MM.1S (cell line): ENCODE measurements around the gene PDCD5.

Experiments used
- DNase-seq: peaks from one replicate; pipeline ENCODE4 v3.0.0-alpha.2; 2015
- H2AFZ ChIP-seq: fragments of 300-600 bp; sonication (generic); 2 replicates; pipeline ENCODE4 v1.6.0; 2016; ENCODE audit warnings: antibody characterized with exemption, low read length
- H3F3A ChIP-seq: fragments of 300-600 bp; sonication (generic); 2 replicates; pipeline ENCODE4 v1.6.1; 2016; ENCODE audit warnings: mild to moderate bottlenecking, antibody characterized with exemption, low read length, moderate library complexity, mixed read lengths; ENCODE audit not compliant: insufficient read depth
- H3K27ac ChIP-seq: fragments of 300-600 bp; sonication (generic); 2 replicates; pipeline ENCODE4 v1.5.1; 2016; ENCODE audit warnings: mild to moderate bottlenecking, low read length
- H3K27me3 ChIP-seq: fragments of 300-600 bp; sonication (generic); replicated peaks from 2 replicates; pipeline ENCODE4 v1.6.0; 2016; ENCODE audit warnings: low read length; ENCODE audit not compliant: insufficient read depth
- H3K36me3 ChIP-seq: fragments of 300-600 bp; sonication (generic); replicated peaks from 2 replicates; pipeline ENCODE4 v1.6.1; 2016; ENCODE audit warnings: mild to moderate bottlenecking, low read length, mixed read lengths; ENCODE audit not compliant: insufficient read depth
- H3K4me1 ChIP-seq: fragments of 300-600 bp; sonication (generic); 2 replicates; pipeline ENCODE4 v1.6.1; 2016; ENCODE audit warnings: low read length, mixed read lengths
- H3K4me2 ChIP-seq: fragments of 300-600 bp; sonication (generic); 2 replicates; pipeline ENCODE4 v1.6.0; 2016; ENCODE audit warnings: low read depth, low read length
- H3K4me3 ChIP-seq: fragments of 300-600 bp; sonication (generic); 2 replicates; pipeline ENCODE4 v1.5.1; 2016; ENCODE audit warnings: low read length, mixed read lengths
- H3K79me2 ChIP-seq: fragments of 300-600 bp; sonication (generic); 2 replicates; pipeline ENCODE4 v1.6.1; 2016; ENCODE audit warnings: mixed run types, low read length, mixed read lengths
- H3K9ac ChIP-seq: fragments of 300-600 bp; sonication (generic); 2 replicates; pipeline ENCODE4 v1.6.1; 2016; ENCODE audit warnings: low read length, mixed read lengths
- H3K9me2 ChIP-seq: fragments of 300-600 bp; sonication (generic); replicated peaks from 2 replicates; pipeline ENCODE4 v1.6.1; 2016; ENCODE audit warnings: mild to moderate bottlenecking, low read length, mixed read lengths; ENCODE audit not compliant: insufficient read depth
- H3K9me3 ChIP-seq: fragments of 300-600 bp; sonication (generic); replicated peaks from 2 replicates; pipeline ENCODE4 v1.6.1; 2016; ENCODE audit warnings: mild to moderate bottlenecking, low read length, mixed read lengths; ENCODE audit not compliant: insufficient read depth
- H4K20me1 ChIP-seq: fragments of 300-600 bp; sonication (generic); 2 replicates; pipeline ENCODE4 v1.6.1; 2016; ENCODE audit warnings: mild to moderate bottlenecking, low read length, moderate library complexity, mixed read lengths; ENCODE audit not compliant: insufficient read depth
- CTCF ChIP-seq: fragments of 300-600 bp; sonication (generic); IDR thresholded peaks from 2 replicates; pipeline ENCODE4 v1.5.1; 2016; ENCODE audit warnings: antibody characterized with exemption, low read length, mixed read lengths
- EZH2 ChIP-seq: fragments of 300-600 bp; sonication (generic); optimal IDR thresholded peaks from 2 replicates; pipeline ENCODE3; 2017; ENCODE audit warnings: low read depth, mild to moderate bottlenecking, antibody characterized with exemption, low read length, mixed read lengths
- EZH2phosphoT487 ChIP-seq: fragments of 300-600 bp; sonication (generic); IDR thresholded peaks from 2 replicates; pipeline ENCODE4 v1.6.1; 2018; ENCODE audit warnings: antibody characterized with exemption, low read length

PDCD5 gene

GRCh38 chr19:32624410-32624809 is 43.4 kb downstream of the PDCD5 start:
- H3K79me2 ChIP-seq = no peaks in the 10 kb centered on the region
- no peaks in the 10 kb centered on the region for H3K9me2 ChIP-seq
- no peak overlapping the region for H3K4me2 ChIP-seq
- no peak for DNase-seq
- H3F3A ChIP-seq = no peaks in the 10 kb centered on the region
- H4K20me1 ChIP-seq = no peaks in the 10 kb centered on the region
- no peak for TF ChIP-seq EZH2phosphoT487
- no peak overlapping the region for H3K27ac ChIP-seq
- H3K4me3 ChIP-seq = no peak overlapping the region
- no peaks in the 10 kb centered on the region for H3K27me3 ChIP-seq
- H2AFZ ChIP-seq = no peak overlapping the region
- H3K9me3 ChIP-seq = no peaks in the 10 kb centered on the region
- H3K4me1 ChIP-seq = no peaks in the 10 kb centered on the region
- H3K36me3 ChIP-seq = no peaks in the 10 kb centered on the region
- no peak overlapping the region for H3K9ac ChIP-seq

GRCh38 chr19:32626969-32627368 is 46.0 kb downstream of the PDCD5 start:
- H3K79me2 ChIP-seq = no peaks in the 10 kb centered on the region
- no peaks in the 10 kb centered on the region for H3K9me3 ChIP-seq
- H3K36me3 ChIP-seq = no peaks in the 10 kb centered on the region
- H3K9ac ChIP-seq = no peak overlapping the region
- H3K9me2 ChIP-seq = no peaks in the 10 kb centered on the region
- H3K27ac ChIP-seq = no peak overlapping the region
- H3F3A ChIP-seq = no peaks in the 10 kb centered on the region
- no peaks in the 10 kb centered on the region for H3K27me3 ChIP-seq
- H4K20me1 ChIP-seq = no peaks in the 10 kb centered on the region
- no peak for DNase-seq
- no peaks in the 10 kb centered on the region for H3K4me1 ChIP-seq
- no peak overlapping the region for H2AFZ ChIP-seq
- no peak overlapping the region for H3K4me3 ChIP-seq
- TF ChIP-seq CTCF (no peak), EZH2 (no peak), EZH2phosphoT487 (no peak)
- no peak overlapping the region for H3K4me2 ChIP-seq

- Histone ChIP-seq H3K79me2 (no peaks in the 10 kb centered on the region), H3K27ac (no peak overlapping the region), H4K20me1 (no peaks in the 10 kb centered on the region), H3K36me3 (no peaks in the 10 kb centered on the region), H3K4me1 (no peaks in the 10 kb centered on the region), H3K9ac (no peak overlapping the region), H3F3A (no peaks in the 10 kb centered on the region), H2AFZ (no peak overlapping the region), H3K4me3 (no peak overlapping the region), H3K4me2 (no peak overlapping the region), H3K9me3 (no peaks in the 10 kb centered on the region), H3K27me3 (no peaks in the 10 kb centered on the region), H3K9me2 (no peaks in the 10 kb centered on the region)
- no peak for TF ChIP-seq EZH2
- TF ChIP-seq EZH2phosphoT487 = no peak
- TF ChIP-seq CTCF = no peak
- no peak for DNase-seq
These were observed 46.8 kb downstream of the PDCD5 start for GRCh38 chr19:32627714-32628270.

GRCh38 chr19:32630338-32630737 is 49.3 kb downstream of the PDCD5 start:
- no peaks in the 10 kb centered on the region for H4K20me1 ChIP-seq
- H3K27ac ChIP-seq = no peak overlapping the region
- H3K79me2 ChIP-seq = no peaks in the 10 kb centered on the region
- H3F3A ChIP-seq = no peaks in the 10 kb centered on the region
- H3K9ac ChIP-seq = no peak overlapping the region
- no peak for DNase-seq
- no peak overlapping the region for H2AFZ ChIP-seq
- H3K36me3 ChIP-seq = no peaks in the 10 kb centered on the region
- no peaks in the 10 kb centered on the region for H3K4me1 ChIP-seq
- H3K27me3 ChIP-seq = no peaks in the 10 kb centered on the region
- H3K9me2 ChIP-seq = no peaks in the 10 kb centered on the region
- no peak overlapping the region for H3K4me2 ChIP-seq
- no peaks in the 10 kb centered on the region for H3K9me3 ChIP-seq
- TF ChIP-seq EZH2phosphoT487 (no peak), CTCF (no peak), EZH2 (no peak)
- H3K4me3 ChIP-seq = no peak overlapping the region
